Cortex of kidney (tissue), 1 donor: ENCODE results near the gene IFNL3.
"Not testable (repeated sequence)": the region's sequence is repeated elsewhere in the genome, so short reads cannot be mapped to it uniquely, and the experiment has no call there.

ENCODE experiments used
- DNase-seq: peaks from one replicate; lab custom pipeline; 2025; lab: John Stamatoyannopoulos, UW

Gene IFNL3

GRCh38 chr19:39253374-39254149 is 8.8 kb upstream of the IFNL3 start:
- no peak for DNase-seq

- no peak for DNase-seq
These were observed 7.7 kb upstream of the IFNL3 start for GRCh38 chr19:39252458-39252857.

- no peak for DNase-seq
These were observed 7.0 kb upstream of the IFNL3 start for GRCh38 chr19:39251846-39252245.

GRCh38 chr19:39251081-39251480 is 6.3 kb upstream of the IFNL3 start:
- DNase-seq: no peak

- DNase-seq: no peak
These were observed 4.0 kb upstream of the IFNL3 start, which contains the start of gene IFNL4 for GRCh38 chr19:39248806-39249205. Gene IFNL4 (minus strand): TSS chr19:39248856.

- no peak for DNase-seq
These were observed 3.2 kb upstream of the IFNL3 start for GRCh38 chr19:39247701-39248664.

- DNase-seq: no peak
These were observed 2.3 kb upstream of the IFNL3 start for GRCh38 chr19:39246951-39247669.

GRCh38 chr19:39245166-39245565 is 360 bp upstream of the IFNL3 start:
- DNase-seq: not testable (repeated sequence)

GRCh38 chr19:39243741-39244140 is 1.1 kb downstream of the IFNL3 start:
- DNase-seq: not testable (repeated sequence)

GRCh38 chr19:39240421-39240820 is 4.4 kb downstream of the IFNL3 start:
- DNase-seq: no peak

- DNase-seq: no peak
These were observed 5.9 kb downstream of the IFNL3 start for GRCh38 chr19:39238944-39239343.

GRCh38 chr19:39238209-39238608 is 6.6 kb downstream of the IFNL3 start:
- DNase-seq: no peak

- DNase-seq: no peak
These were observed 7.3 kb downstream of the IFNL3 start for GRCh38 chr19:39237200-39238184.

GRCh38 chr19:39236527-39236926 is 8.3 kb downstream of the IFNL3 start:
- no peak for DNase-seq

GRCh38 chr19:39232708-39233107 is 12.1 kb downstream of the IFNL3 start:
- DNase-seq: no peak

GRCh38 chr19:39230096-39230764 is 14.6 kb downstream of the IFNL3 start:
- DNase-seq: no peak

- DNase-seq: no peak
These were observed 19.9 kb downstream of the IFNL3 start for GRCh38 chr19:39224910-39225309.

- DNase-seq: no peak
These were observed 21.0 kb downstream of the IFNL3 start for GRCh38 chr19:39223703-39224279.

GRCh38 chr19:39219108-39219507 is 25.7 kb downstream of the IFNL3 start:
- DNase-seq: not testable (repeated sequence)
